GM19452 (cell line): Measurements from ENCODE around the gene PLAU.
"Not testable (repeated sequence)": the region's sequence is repeated elsewhere in the genome, so short reads cannot be mapped to it uniquely, and the experiment has no call there.

Source experiments
- ATAC-seq: cut with Tn5 transposase; IDR thresholded peaks from one replicate; pipeline ENCODE4 v1.9.1; 2021; ENCODE audit not compliant: unreplicated experiment

Gene PLAU

DNA sequence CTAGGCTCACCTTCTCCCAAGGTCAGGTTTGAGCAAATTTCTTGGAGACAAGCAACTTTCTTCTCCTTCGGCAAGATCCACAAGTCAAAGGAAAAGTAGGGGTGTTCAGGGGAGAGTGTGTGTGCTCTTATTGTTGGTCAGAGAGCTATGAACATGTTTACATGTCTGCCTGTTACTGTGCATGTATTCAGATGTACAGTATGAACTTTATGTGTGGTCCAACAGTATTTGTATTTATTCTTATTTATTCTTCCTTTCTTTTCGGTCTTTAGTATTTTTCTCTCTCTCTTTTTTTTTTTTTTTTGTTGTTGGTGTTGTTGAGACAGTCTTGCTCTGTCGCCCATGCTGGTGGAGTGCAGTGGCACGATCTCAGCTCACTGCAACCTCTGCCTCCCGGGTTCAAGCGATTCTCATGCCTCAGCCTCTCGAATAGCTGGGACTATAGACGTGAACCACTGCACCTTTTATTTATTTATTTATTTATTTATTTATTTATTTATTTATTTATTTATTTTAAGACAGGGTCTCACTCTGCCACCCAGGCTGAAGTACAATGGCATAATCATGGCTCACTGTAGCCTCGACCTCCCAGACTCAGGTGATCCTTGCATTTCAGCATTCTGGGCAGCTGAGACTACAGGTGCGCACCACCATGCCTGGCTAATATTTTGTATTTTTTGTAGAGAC, 38.2 kb downstream of the PLAU start:
- no peak for ATAC-seq

DNA sequence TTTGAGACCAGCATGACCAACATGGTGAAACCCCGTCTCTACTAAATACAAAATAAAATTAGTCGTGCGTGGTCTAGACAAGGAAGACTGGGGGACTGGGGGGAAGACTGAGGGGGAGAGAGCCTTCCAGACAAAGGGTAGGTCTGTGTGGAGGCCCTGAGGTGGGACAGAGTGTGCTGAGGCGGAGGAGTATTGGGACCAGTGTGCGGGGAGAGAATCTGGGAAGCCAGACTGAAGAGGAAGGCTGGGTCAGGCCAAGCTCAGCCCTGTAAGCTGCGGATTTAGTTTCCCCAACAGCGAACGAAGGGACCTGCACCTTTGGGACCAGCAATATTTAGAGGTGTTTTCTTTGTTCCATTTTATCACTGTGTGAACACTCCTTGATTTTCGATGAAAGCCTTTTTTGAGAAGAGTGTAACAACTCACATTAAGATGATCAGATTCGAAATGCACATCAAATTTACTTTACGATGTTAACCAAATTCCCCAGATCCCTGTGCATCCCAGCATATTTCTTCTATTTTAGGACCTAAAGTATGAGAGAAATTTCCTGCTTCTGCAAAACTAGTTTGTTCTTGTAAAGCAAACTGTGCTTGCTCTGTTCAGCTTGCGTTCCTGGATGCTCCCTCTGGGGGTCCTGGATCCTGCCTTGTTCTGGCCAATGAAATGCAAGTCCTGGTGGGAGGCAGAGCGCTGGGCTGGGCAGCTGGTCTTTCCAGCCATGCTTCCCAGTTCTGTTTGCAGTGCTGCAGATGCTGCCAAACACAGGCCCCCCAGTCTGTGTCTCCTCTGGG, 39.4 kb downstream of the PLAU start:
- no peak for ATAC-seq

DNA sequence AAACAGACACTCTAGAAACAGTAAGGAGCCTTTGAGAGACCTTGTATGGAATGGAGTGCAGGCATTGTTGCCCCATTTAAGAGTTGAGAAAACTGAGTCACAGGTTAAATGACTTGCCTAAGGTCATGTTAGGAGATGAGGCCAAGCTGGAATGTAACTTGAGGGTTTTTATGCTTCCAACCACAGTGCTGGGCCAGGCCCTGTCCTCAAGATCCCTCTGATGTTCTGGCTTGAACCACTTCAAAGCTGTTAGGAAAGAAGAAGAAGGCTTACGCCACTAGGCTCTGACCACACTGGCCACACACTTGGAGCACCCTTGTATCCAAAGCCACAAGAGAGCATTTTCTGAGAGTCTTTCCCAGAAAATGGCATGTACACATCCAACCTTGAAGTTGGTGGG, 42.7 kb downstream of the PLAU start:
- no peak for ATAC-seq

DNA sequence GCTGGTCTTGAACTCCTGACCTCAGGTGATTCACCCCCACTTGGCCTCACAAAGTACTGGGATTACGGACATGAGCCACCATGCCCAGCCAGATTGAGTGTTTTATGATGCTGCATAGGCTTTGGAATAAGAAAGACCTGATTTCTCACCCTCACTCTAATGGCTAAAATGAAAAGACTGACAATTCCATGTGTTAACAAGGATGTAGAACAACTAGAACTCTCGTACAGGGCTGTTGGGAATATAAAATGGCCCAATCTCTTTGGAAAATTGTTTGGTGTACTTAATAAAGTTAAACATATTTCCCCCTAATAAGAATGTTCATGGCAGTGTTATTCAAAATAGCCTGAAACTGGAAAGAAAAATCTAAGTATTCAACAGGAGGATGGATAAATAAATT, 43.8 kb downstream of the PLAU start:
- ATAC-seq: no peak

DNA sequence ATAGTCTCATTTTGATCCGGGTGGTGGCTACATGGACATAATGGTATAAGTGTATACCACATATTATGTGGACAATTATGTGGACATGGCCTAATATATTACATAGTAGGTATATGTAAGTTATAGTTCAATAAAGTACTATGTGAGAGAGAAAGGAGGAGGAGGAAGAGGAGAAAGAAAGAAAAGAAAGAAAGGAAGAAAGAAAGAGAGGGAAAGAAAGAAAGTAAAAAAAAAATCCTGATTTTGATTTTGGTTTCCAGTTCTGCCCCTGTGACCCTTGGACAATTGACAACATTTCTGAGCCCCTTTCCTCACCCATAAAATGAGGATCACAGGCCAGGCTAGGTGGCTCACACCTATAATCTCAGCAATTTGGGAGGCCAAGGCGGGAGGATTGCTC, 44.8 kb downstream of the PLAU start:
- ATAC-seq: no peak

DNA sequence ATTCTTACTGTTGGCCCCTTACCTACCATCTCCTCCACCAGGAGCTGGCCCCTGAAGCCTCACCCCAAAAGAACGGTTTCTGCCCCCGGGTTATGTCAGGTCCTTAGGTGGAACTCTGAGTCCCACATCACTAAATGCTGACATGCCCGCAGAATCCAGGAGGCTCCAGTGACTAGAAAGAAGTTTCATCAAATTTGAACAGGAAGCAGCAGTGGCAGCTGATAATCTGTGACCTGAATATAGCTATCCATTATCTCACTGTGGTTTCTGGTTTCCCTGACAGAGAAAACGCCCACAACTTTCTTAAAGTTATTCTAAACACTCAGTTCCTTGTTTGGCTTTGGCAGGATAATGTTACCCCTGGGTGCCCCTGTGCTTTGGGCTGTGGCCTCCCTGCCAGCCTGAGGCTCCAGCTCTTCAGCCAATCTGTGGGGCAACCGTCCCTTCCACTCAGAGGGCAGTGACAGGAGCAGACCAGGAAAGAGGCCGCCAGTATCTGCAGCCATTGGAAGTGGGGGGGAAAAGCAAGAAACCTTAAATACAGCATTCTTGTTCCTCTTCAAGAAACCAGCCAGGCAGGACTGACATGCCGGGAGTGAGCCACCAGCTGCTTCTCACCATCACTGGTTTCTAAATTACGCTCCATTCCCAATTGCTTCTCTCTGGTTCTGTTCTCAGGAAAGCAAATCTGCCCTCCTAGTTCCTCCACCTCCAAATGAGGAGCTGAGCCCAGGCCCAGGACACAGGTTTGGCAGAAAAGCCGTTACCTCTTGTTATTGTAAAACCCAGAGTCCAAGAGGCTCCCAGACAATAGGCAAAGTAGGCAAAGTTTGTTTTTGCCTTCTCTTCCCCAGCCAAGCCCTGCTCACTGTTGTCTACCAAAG, 45.8 kb downstream of the PLAU start:
- ATAC-seq: peak; percentile 61

DNA sequence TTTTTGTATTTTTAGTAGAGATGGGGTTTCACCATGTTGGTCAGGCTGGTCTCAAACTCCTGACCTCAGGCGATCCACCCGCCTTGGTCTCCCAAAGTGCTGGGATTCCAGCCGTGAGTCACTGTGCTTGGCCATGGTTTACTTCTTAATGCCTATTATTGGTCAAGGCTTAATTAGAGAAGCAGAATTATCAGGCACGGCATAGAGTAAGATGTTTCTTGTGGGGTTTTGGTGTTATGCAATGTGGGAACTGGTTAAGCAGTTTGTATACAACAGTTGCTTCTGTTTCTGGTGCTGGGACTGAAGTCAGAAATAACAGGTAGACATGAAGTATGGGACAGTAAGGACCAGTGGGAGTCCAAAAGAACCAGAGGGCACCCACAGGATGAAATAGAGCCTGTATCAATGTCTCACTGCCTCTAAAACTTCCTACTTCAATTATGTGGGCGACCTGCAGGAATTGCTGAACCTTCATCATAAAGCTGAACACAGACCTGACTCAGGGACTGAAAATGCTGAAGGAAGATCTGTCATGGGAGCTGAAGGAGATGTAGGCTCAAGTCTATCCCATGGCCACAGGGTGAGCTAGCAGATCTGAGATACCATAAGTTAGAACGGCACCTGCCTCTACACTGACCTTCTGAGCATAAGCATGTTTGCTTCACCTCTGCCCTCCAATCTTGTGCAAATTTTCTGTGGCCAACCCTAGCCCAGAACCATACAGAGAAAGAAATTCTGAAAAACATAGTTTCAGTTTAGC, 48.7 kb downstream of the PLAU start:
- ATAC-seq: no peak

DNA sequence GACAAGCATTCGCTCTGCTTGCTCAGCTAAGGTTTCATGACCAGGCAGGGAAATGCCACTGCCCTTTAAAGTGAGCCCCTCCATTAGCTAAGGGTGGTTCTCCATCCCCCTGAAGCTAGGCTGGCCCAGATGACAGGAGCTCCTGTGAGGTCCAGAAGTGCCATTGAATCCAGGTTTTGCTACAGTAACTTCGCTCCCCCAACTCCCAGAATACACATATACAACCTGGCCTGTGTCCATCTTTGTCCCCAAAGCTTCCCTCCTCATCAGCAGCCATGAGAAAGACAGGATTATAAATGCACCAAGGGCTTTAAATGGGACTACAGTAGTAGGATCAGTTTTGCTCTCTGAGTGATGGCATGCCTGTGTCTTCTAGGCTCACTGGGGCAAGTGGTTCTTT, 51.5 kb downstream of the PLAU start:
- ATAC-seq: no peak

DNA sequence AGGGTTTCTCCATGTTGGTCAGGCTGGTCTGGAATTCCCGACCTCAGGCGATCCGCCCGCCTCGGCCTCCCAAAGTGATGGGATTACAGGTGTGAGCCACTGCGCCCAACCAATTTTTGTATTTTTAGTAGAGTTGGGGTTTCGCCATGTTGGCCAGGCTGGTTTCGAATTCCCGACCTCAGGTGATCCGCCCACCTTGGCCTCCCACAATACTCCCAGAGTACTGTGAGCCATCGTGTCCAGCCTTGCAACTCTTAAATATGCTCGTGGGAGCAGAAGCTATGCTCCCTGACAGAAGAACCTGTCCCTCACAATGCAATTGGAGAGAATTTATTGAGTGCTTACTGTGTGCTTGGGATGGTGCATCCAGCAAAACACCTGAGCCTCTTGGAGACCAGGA, 52.6 kb downstream of the PLAU start:
- ATAC-seq: not testable (repeated sequence)

DNA sequence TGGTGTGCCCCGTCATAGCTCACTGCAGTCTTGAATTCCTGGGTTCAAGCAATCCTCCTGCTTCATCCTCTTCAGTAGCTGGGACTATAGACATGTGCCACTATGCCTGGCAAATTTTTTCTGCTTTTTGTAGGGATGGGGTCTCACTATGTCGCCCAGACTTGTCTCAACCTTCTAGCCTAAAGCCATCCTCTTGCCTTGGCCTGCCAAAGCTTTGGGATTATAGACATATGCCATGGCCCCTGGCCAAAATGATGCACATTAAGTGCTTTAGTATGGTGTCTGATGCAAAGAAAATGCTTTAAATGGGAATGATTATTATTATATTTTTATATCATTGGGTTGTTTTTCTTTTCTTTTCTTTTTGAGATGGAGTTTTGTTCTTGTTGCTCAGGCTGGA, 53.8 kb downstream of the PLAU start:
- ATAC-seq: no peak

DNA sequence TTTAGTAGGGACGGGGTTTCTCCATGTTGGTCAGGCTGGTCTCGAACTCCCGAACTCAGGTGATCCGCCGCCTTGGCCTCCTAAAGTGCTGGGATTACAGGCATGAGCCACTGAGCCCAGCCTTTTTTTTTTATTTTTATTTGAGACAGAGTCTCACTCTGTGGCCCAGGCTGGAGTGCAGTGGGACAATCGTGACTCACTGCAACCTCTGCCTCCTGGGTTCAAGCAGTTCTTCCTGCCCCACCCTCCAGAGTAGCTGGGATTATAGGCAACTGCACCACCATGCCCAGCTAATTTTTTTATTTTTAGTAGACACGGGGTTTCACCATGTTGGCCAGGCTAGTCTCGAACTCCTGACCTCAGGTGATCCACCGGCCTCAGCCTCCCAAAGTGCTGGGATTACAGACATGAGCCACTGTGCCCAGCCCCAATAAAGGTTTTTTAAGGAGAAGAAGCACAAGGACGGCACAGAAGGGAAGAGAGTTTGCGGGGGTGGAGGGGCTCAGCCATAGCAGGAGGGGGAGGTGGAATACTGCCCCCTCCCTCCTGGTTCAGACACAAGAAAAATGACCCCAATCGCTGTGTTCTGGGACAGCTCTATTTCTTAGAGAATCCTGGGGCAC, 54.4 kb downstream of the PLAU start:
- ATAC-seq: not testable (repeated sequence)

DNA sequence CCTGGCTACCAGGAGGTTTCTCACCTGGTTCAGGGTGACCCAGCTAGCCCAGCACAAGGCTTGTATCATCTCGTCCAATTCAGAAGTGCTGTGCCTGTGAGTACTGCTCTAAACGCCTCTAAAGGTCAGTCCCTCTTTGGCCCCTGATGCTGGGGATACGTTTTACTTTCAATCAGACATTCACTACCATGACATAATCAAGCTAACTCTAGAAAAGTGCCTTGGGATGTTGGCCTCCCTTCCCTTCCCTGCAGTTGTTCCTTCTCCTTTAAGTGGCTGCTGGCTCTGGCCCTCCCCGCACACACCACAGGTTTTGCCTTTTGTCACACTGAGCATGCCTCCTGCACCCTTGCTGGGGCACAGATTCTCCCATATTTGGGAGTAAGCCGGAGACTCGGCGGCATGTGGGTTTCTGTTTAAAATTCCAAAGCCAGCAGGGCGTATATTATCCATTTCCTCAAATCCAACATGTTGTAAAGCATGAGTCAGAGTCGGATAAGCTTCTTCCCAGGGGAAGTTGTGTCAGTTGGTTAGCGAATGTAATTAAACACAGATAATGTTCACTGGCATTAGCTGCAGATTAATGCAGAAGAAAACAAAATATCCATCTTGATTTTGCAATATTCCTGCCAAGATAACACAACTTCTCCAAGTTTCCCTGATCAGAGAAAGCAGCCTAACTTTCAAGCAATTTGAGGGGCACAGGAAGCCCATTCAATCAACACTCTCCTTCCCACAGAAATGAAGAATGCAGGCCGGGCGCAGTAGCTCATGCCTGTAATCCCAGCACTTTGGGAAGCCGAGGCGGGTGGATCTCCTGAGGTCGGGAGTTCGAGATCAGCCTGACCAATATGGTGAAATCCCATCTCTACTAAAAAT, 55.2 kb downstream of the PLAU start:
- no peak for ATAC-seq

DNA sequence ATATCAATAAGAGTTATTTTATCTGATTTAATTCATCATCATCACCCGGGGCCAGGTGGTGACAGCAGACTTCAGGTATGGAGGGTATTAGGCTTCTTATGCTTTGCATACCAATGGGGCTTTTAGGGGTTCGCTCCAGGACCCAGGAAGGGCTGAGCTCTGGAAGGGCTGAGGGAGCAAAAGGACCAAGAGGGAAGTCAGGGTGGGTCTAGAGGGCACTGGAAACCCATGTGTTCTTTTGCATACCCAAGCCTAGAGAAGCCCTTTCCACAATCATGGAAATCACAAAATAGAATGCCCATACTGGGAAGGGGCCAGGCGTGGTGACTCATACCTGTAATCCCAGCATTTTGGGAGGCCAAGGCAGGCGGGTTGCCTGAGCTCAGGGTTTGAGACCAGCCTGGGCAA, 56.1 kb downstream of the PLAU start:
- no peak for ATAC-seq
